Tibial artery (tissue), 4 donors: ENCODE measurements around the gene GRAMD4.

Experiments
- DNase-seq, 2 donors: peaks; one replicate each; pipeline ENCODE4 v3.0.0-alpha.2; 2019
- H3K27ac ChIP-seq, 2 donors: fragments of 200-600 bp; sonication (generic) in 1 of 2; 1 replicate in 1 of 2; 2 replicates in 1 of 2; pipeline ENCODE4 v1.5.1; 2018 to 2019; ENCODE audit warnings: mild to moderate bottlenecking in 1 of 2
- H3K27me3 ChIP-seq, 2 donors: fragments of 200-600 bp; sonication (generic) in 1 of 2; one replicate each; pipeline versions ENCODE4 v1.5.1 to v1.6.0; 2016 to 2019
- H3K36me3 ChIP-seq, 3 donors: fragments of 200-600 bp; sonication (generic) in 2 of 3; one replicate each; pipeline ENCODE4 v1.5.1; 2016 to 2019; ENCODE audit warnings: mild to moderate bottlenecking in 2 of 3
- H3K4me1 ChIP-seq, 4 donors: fragments of 200-600 bp; sonication (generic) in 2 of 4; 1 replicate in 3 of 4; 2 replicates in 1 of 4; pipeline ENCODE4 v1.5.1; 2016 to 2019
- H3K4me3 ChIP-seq, 2 donors: fragments of 200-600 bp; sonication (generic) in 1 of 2; 1 replicate in 1 of 2; 2 replicates in 1 of 2; pipeline ENCODE4 v1.5.1; 2018 to 2019; ENCODE audit warnings: mild to moderate bottlenecking in 2 of 2
- H3K9me3 ChIP-seq, 3 donors: fragments of 200-600 bp; sonication (generic) in 1 of 3; one replicate each; pipeline ENCODE4 v1.5.1; 2016 to 2019
- CTCF ChIP-seq, 2 experiments: fragments of 200-600 bp in 1 of 2; fragments of 450-650 bp in 1 of 2; IDR thresholded peaks; one replicate each; pipeline ENCODE4 v1.5.1; 2017 to 2019; ENCODE audit warnings: antibody characterized with exemption in 2 of 2, mild to moderate bottlenecking in 1 of 2, moderate library complexity in 1 of 2
- intact Hi-C: fragments of 100-400 bp; cut with DNase I; formaldehyde crosslinking; loops from one replicate; pipeline ENCODE4 v1.15.0; 2023; ENCODE audit warnings: low total_unique reads

GRAMD4 gene

DNA sequence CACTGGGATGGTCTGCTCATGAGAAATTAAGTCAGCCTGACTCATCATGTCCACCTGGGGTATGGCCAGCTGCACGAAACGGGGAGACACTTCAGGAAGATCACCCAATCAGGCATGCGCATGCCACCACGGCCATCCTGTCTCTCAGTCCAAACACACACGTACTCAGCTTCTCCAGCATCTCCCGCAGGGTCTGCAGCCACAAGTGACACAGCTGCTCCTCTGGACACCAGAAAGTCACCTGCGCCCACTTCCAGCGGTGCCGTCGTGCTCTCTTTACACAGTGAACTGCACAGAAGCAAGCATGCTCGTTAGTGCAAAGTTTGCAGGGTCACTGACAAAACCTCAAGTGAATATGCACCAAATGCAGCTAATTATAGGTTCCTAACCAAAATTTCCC lies 99.7 kb downstream of the GRAMD4 start:
- DNase-seq = no peak
- no peaks in the 10 kb centered on the region for H3K4me1 ChIP-seq
- no peaks in the 10 kb centered on the region for H3K27me3 ChIP-seq
- H3K9me3 ChIP-seq = no peaks in the 10 kb centered on the region
- H3K4me3 ChIP-seq = no peak overlapping the region
- H3K36me3 ChIP-seq = peaks cover 21 to 61% (median 40%) of the 10 kb centered on the region in 3 donors
- no peak overlapping the region for H3K27ac ChIP-seq
- intact Hi-C loops = no loop called here
- TF ChIP-seq CTCF (IDR thresholded peaks at IDR 0.05) = no peak

DNA sequence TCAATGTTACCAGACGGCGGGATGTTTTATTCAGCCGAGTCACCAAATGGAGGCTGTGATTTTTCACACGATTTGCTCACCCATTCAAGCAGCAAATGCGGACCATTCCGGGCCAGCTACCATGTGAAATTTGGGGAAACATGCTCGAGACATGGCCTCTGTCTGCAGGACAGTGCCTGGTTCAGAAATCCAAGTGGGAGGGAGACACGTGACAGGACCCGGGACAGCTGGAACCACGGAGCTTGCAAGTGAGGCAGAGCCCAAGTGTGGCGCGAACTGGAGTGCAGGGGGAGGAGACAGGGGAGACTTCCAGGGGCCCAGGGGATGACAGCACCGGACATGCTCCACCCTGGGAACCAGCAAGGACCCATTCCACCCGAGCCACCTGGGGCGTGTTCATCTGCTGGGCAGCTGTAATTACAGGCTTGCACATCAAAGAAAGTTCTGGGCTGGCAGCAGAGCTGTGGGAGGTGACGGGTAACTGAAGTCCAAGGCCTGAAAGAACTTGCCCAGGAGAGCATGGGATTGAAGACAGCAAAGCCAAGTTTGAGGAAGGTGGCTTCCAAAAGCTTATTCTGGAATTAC lies 101.4 kb downstream of the GRAMD4 start:
- no peaks in the 10 kb centered on the region for H3K27me3 ChIP-seq
- intact Hi-C loops = no loop called here
- no peak overlapping the region for H3K27ac ChIP-seq
- no peak overlapping the region for H3K4me3 ChIP-seq
- no peak for TF ChIP-seq CTCF (IDR thresholded peaks at IDR 0.05)
- H3K4me1 ChIP-seq = no peaks in the 10 kb centered on the region
- H3K36me3 ChIP-seq = peaks cover 21 to 58% (median 39%) of the 10 kb centered on the region in 3 donors
- DNase-seq = no peak
- no peaks in the 10 kb centered on the region for H3K9me3 ChIP-seq

DNA sequence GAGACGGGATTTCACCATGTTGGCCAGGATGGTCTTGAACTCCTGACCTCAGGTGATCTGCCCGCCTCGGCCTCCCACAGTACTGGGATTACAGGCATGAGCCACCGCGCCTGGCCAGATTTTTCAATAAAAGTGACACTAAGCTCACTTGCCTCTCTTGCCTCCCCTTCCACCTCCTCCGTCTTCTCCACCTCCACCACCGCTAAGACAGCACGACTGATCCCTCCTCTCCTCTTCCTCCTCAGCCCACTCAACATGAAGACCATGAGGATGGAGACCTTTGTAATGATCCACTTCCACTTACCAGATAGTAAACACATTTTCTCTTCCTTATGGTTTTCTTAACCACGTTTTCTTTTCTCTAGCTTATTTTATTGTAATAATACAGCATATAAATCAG lies 103.7 kb downstream of the GRAMD4 start:
- Histone ChIP-seq H3K27me3 (no peaks in the 10 kb centered on the region), H3K27ac (no peak overlapping the region), H3K36me3 (peaks cover 14 to 40% (median 16%) of the 10 kb centered on the region in 3 donors), H3K4me1 (peaks cover 0 to 8% (median 0%) of the 10 kb centered on the region in 4 donors), H3K4me3 (no peak overlapping the region), H3K9me3 (no peaks in the 10 kb centered on the region)
- DNase-seq = no peak
- no peak for TF ChIP-seq CTCF (IDR thresholded peaks at IDR 0.05)
- intact Hi-C loops = no loop called here

GRCh38 chr22:46725096-46725495 lies 104.9 kb downstream of the GRAMD4 start:
- TF ChIP-seq CTCF (IDR thresholded peaks at IDR 0.05) = no peak
- H3K36me3 ChIP-seq = peaks cover 2 to 30% (median 4%) of the 10 kb centered on the region in 3 donors
- no peak for DNase-seq
- no peak overlapping the region for H3K4me3 ChIP-seq
- no peak overlapping the region for H3K27ac ChIP-seq
- intact Hi-C loops = no loop called here
- H3K4me1 ChIP-seq = peaks cover 0 to 11% (median 0%) of the 10 kb centered on the region in 4 donors
- no peaks in the 10 kb centered on the region for H3K27me3 ChIP-seq
- H3K9me3 ChIP-seq = no peaks in the 10 kb centered on the region

DNA sequence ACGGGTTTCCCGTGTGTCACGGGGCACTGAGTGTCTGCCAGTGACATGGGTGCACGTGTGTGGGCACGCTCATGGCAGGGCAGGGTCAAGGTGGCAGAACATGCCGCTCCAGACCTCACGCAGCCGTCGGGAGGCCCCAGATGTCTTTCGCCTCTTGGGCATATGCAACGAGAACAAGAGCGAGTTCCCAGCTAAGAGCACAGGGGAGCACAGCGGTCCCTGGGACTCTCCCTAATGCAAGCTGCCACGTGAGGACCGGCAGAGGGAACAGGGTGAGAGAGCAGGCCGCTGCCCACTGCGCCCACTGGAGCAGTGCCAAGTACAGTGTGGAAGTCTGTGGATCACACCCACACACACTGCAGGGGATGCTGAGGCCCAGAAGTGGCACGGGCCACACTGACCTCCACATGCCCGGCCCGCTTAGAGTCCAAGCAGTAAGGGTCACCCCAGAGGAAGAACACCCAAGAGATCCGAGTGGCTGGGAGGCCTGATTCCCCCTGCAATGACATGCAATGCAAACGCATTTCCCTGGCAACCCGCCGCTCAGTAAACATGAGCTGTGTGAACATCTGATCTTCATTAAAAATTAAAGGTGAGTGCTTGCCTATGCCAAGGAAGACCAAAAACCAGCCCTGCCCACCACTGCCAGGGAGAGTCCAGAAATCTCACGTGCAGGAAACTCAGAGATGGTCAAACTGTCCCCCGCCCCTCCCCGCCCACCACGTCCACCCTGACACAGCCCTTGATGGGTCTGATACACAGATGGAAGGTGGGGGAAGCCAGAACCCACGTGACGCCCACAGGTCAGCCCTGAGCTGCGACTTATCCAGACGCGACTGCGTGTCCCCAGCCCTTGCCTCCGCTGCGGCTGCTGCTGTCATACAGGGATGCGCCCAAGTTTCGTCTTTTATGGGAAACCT lies 106.1 kb downstream of the GRAMD4 start:
- H3K27me3 ChIP-seq = no peaks in the 10 kb centered on the region
- TF ChIP-seq CTCF (IDR thresholded peaks at IDR 0.05) = no peak
- H3K36me3 ChIP-seq = peaks cover 0 to 18% (median 2%) of the 10 kb centered on the region in 3 donors
- no peak for DNase-seq
- intact Hi-C loops = no loop called here
- no peaks in the 10 kb centered on the region for H3K9me3 ChIP-seq
- no peak overlapping the region for H3K27ac ChIP-seq
- peaks cover 0 to 21% (median 0%) of the 10 kb centered on the region in 4 donors for H3K4me1 ChIP-seq
- H3K4me3 ChIP-seq = no peak overlapping the region
